NCI-H748 treated with DMSO at 0.1 percent for 48 hours (cell line): ENCODE data around the gene TAF5L.
"Not testable (repeated sequence)": the region's sequence is repeated elsewhere in the genome, so short reads cannot be mapped to it uniquely, and the experiment has no call there.

Experiments
- DNase-seq: peaks from one replicate; lab custom pipeline; 2025; lab: John Stamatoyannopoulos, UW

The TAF5L gene

GRCh38 chr1:229642376-229642775 is 16.5 kb upstream of the TAF5L start:
- no peak for DNase-seq

- no peak for DNase-seq
These were observed 15.4 kb upstream of the TAF5L start for GRCh38 chr1:229641306-229641705.

- no peak for DNase-seq
These were observed 14.5 kb upstream of the TAF5L start for GRCh38 chr1:229640455-229640854.

- DNase-seq, result no peak
These were observed 11.8 kb upstream of the TAF5L start for GRCh38 chr1:229637746-229638145.

- no peak for DNase-seq
These were observed 10.1 kb upstream of the TAF5L start for GRCh38 chr1:229636042-229636441.

- no peak for DNase-seq
These were observed 6.0 kb upstream of the TAF5L start for GRCh38 chr1:229631966-229632365.

- DNase-seq, result no peak
These were observed 5.2 kb upstream of the TAF5L start for GRCh38 chr1:229631148-229631547.

- no peak for DNase-seq
These were observed 3.3 kb upstream of the TAF5L start for GRCh38 chr1:229629261-229629660.

- DNase-seq, result no peak
These were observed 1.1 kb upstream of the TAF5L start for GRCh38 chr1:229627003-229627402.

GRCh38 chr1:229625071-229625914 is 629 bp downstream of the TAF5L start:
- no peak for DNase-seq

- DNase-seq, result peak; percentile 22
These were observed 1.3 kb downstream of the TAF5L start for GRCh38 chr1:229624521-229625070.

- no peak for DNase-seq
These were observed 2.1 kb downstream of the TAF5L start for GRCh38 chr1:229623838-229624237.

- DNase-seq, result no peak
These were observed 2.7 kb downstream of the TAF5L start for GRCh38 chr1:229623225-229623624.

GRCh38 chr1:229622641-229623120 is 3.2 kb downstream of the TAF5L start:
- not testable (repeated sequence) for DNase-seq

- DNase-seq, result no peak
These were observed 4.3 kb downstream of the TAF5L start for GRCh38 chr1:229621663-229622062.

GRCh38 chr1:229620876-229621275 is 5.0 kb downstream of the TAF5L start:
- no peak for DNase-seq

- DNase-seq, result no peak
These were observed 6.3 kb downstream of the TAF5L start for GRCh38 chr1:229619614-229620013.

GRCh38 chr1:229619002-229619401 is 6.9 kb downstream of the TAF5L start:
- DNase-seq, result no peak

GRCh38 chr1:229617351-229618100 is 8.4 kb downstream of the TAF5L start:
- DNase-seq, result no peak

- DNase-seq, result no peak
These were observed 11.2 kb downstream of the TAF5L start for GRCh38 chr1:229614701-229615100.

- DNase-seq, result no peak
These were observed 12.0 kb downstream of the TAF5L start for GRCh38 chr1:229613938-229614337.

GRCh38 chr1:229608590-229608989 is 17.3 kb downstream of the TAF5L start:
- DNase-seq, result no peak

GRCh38 chr1:229607370-229607769 is 18.6 kb downstream of the TAF5L start:
- DNase-seq, result no peak
